ENCODE results near the gene MADCAM1.

The MADCAM1 gene

DNA sequence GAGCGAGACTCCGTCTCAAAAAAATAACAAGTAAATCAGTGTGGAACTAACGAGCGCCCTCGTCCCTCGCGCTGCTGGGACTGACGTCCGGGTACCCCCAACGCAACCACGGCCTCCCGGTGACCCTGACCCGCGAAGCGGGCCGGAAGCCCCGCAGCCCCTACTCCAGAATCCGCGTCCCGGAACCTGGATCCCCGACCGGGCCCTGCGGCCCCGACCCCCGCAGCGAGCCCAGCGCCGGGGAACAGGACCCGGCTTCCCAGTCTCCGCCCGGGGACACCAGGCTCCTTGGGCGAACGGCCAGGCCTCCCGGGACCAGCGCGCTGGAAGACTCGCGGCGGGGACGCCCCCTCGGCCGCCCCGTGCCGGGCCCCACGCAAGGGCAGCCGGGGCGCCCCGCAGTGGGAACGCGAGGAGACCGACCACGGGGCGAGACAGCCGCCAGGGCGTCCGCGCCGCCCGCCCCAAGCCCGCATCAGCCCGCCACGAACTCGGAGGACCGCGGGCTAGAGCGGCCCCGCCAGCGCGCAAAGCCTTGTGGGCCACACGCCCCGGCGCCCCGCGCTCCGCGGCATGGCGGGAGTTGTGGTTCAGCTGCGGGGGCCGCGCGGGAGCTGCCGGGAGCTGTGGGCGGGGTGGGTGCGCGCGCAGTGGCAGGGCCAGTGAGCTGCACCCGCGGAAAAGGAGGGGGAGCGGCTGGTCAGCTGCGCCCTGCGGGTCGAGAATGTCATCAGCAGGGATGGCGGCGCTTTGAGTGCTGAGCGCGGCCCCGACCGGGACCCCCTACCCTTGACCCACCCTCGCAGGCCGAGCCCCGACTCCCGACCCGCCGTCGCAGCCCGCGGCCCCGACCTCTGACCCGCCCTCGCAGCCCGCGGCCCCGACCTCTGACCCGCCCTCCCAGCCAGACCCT, 7.5 kb upstream of the MADCAM1 start:
- DNase-seq, result peak; percentile 79 to 97 (median 87)

GRCh38 chr19:489418-490196, 6.7 kb upstream of the MADCAM1 start:
- peak in 1 of 5 experiments; percentile 35 for DNase-seq

DNA sequence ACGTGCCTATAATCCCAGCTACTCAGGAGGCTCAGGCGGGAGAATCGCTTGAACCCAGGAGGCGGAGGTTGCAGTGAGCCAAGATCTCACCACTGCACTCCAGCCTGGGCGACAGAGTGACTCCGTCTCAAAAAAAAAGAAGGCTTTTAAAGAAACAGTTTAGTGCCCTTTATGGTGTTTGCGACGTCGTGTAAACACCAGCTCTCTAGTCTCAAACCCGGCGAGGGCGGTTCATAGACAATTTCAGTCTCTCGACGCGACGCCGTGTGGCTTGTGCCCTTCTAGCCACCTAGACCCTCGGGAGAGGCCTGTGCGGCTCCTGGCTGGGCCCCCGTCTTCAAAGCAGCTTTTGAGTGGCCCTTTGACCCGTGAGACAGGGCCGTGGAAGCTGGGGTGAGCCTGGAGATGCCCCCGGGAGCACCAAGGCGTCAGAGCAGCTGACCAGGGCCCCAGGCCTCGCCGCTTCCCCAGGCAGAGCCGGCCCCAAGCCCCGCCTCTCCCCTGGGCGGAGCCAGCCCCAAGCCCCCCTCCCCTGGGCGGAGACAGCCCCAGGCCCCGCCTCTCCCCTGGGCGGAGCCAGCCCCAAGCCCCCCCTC, 5.0 kb upstream of the MADCAM1 start:
- peak in 1 of 5 experiments; percentile 24 for DNase-seq

DNA sequence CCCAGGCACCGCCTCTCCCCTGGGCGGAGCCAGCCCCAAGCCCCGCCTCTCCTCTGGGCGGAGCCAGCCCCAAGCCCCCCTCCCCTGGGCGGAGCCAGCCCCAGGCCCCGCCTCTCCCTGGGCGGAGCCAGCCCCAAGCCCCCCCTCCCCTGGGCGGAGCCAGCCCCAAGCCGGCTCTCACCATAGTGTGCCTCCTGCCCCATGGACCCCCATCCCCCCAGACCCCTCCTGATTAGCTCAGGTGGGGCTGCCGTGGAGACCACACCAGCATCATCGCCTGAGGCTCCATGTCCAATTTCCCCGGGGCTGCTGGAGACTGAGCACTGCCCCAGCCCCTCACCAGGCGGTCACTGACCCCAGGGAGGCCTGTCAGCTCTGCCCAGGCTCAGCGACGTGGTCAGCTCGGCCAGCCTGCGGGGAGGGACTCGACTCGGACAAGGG, 4.2 kb upstream of the MADCAM1 start:
- DNase-seq, result peak in 3 of 5 experiments; percentile 14 to 63 (median 34)

DNA sequence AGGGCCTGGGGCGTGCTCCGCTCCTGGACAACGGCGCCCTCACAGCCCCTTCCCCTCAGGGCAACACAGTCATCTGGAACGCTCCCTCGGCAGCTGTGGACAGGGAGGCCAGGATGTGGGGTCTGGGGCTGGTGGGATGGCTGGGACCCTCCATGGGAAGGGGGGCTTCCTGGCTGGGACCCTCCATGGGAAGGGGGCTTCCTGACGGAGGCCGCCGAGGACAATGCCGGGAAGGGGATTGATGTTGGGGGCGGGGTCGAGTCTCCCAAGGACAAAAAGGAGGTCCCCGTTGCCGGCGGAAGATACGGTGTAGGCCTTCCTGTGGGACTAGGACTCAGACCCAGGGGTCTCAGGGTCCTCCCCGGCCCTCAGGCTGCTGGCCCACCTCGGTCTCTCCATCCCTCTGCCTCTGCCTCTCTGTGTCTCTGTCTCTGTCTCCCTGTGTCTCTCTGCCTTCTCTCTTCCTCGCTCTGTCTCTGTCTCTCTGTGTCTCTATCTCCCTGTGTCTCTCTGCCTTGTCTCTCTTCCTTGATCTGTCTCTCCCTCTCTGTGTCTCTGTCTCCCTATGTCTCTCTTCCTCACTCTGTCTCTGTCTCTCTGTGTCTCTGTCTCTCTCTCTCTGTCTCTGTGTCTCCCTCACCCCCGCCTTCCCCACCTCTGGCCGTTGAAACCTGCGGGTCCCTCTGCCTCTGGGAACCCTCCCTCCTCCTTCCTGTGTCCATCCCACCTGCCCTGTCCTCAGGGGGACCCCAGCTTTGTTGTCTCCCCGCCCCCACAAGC, 2.7 kb upstream of the MADCAM1 start:
- DNase-seq, result no peak

DNA sequence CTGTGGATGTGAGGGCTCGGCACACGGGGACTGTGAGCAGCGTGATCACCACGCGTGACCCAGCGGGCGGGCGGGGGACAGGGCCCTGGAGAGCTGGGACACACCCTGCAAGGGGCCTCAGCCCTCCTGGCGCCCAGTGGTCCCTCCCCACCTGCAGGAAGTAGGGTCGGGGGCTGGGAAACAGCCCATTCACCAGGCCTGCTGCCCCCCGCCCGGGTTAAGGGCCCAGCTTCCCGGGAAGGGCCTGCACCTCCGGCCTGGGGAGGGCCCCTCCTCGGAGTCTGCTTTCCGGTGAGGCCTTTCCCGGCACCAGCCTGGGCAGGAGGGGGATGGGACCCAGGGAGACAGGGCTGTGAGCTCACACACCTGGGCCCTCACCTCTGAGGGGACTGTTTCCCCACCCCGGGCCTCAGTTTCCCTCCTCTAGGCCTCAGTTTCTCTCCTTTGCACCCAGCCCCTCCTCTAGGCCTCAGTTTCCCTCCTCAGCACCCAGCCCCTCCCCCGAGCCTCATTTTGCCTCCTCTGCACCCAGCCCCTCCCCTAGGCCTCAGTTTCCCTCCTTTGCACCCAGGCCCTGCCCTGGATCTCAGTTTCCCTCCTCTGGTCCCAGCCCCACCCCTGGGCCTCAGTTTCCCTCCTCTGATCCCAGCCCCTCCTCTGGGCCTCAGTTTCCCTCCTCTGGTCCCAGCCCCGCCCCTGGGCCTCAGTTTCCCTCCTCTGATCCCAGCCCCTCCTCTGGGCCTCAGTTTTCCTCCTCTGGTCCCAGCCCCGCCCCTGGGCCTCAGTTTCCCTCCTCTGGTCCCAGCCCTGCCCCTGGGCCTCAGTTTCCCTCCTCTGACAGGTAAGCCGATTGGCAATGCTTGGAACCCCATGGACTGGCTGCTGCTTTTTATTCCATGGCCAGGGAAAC, 1.9 kb upstream of the MADCAM1 start:
- no peak for DNase-seq

DNA sequence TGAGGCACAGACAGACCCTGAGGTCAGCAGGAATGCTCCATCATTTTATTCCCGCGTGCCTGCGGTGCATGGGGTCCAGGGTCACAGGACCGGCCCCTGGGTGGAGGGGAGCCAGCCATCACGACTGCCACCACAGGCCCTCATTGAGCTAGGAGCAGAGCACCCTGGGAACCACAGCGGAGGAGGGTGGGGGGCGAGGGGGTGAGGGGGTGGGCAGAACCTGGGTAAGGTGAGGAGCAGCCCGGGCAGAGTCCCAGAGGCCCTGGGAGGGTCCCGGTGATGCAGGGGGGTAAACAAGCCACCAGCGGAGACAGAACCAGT, 1.2 kb upstream of the MADCAM1 start:
- no peak for DNase-seq

DNA sequence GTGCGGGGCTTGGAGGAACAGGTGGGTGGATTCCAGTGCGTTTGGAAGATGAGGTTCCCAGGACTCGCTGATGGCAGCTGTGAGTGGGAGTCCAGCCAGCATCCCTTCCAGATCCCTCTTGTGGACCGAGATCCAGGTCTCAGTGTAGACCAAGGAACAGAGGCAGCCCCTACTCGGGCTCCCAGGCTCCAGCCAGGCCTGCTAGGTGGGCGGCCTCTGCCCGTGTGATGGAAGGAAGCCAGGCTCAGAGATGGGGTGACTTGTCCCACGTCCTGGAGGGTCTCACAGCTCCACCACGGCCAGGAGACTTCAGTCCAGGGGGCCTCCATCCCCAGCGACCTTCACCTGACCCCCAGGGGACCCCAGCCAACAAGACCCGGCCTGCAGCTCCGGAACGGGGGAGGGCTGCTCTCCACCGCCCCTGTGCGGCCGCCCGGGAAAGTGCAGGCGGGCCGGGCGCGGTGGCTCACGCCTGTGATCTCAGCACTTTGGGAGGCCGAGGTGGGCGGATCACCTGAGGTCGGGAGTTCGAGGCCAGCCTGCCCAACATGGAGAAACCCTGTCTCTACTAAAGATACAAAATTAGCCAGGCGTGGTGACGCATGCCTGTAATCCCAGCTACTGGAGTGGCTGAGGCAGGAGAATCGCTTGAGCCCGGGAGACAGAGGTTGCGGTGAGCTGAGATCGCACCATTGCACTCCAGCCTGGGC, 729 bp upstream of the MADCAM1 start:
- peak in 3 of 5 experiments; percentile 30 to 53 (median 36) for DNase-seq

DNA sequence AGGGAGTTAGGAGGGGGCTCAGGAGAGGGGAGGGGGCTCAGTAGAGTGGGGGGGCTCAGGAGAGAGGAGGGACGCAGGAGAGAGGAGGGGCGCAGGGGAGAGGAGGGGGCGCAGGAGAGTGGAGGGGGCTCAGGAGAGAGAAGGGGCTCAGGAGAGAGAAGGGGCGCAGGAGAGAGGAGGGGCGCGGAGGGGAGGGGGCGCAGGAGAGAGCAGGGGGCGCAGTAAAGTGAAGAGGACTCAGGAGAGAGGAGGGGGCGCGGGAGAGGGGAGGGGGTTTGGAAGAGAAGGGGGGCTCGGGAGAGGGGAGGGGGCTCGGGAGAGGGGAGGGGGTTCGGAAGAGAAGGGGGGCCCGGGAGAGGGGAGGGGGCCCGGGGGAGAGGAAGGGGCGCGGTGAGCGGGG, 700 bp downstream of the MADCAM1 start:
- DNase-seq, result no peak

DNA sequence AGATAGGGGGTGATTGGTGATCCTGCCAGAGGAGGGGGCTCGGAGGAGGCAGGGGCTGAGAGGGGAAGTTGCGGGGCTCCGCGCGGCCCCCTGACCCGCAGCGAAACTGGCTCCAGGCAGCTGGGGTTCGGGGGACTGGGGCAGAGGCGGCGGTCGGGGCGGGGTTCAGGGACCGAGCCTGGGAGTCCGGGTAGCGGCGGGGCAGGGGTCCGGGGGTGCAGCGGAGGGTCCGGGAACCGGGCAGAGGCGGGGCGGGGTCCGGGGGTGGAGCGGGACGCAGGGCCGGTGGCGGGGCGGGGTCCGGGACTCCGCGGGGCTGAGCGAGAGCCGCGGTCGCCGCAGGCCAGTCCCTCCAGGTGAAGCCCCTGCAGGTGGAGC, 1.2 kb downstream of the MADCAM1 start:
- no peak for DNase-seq

DNA sequence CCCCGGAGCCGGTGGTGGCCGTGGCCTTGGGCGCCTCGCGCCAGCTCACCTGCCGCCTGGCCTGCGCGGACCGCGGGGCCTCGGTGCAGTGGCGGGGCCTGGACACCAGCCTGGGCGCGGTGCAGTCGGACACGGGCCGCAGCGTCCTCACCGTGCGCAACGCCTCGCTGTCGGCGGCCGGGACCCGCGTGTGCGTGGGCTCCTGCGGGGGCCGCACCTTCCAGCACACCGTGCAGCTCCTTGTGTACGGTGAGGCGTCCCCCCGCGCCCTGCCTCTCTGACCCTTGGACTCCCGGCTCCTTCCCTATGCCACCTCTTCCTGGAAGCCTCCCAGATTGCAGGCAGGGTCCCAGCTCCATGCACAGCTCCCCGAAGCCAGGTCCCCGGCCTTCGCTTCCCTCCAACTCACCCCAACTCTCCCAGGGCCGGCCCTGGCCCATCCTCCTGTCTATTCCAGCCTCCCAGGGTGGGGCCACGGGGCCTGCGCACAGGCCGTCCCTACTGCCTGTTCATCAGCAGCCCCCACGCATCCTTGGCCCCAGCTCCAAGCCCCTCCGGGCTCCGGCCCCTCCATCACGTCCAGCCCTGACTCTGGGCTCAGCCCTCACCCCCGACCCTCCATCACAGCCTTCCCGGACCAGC, 1.7 kb downstream of the MADCAM1 start:
- DNase-seq, result no peak

DNA sequence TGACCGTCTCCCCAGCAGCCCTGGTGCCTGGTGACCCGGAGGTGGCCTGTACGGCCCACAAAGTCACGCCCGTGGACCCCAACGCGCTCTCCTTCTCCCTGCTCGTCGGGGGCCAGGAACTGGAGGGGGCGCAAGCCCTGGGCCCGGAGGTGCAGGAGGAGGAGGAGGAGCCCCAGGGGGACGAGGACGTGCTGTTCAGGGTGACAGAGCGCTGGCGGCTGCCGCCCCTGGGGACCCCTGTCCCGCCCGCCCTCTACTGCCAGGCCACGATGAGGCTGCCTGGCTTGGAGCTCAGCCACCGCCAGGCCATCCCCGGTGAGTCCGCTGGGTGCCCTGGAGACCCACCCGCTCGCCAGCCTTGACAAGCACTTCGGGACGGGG, 2.2 kb downstream of the MADCAM1 start:
- DNase-seq, result no peak

DNA sequence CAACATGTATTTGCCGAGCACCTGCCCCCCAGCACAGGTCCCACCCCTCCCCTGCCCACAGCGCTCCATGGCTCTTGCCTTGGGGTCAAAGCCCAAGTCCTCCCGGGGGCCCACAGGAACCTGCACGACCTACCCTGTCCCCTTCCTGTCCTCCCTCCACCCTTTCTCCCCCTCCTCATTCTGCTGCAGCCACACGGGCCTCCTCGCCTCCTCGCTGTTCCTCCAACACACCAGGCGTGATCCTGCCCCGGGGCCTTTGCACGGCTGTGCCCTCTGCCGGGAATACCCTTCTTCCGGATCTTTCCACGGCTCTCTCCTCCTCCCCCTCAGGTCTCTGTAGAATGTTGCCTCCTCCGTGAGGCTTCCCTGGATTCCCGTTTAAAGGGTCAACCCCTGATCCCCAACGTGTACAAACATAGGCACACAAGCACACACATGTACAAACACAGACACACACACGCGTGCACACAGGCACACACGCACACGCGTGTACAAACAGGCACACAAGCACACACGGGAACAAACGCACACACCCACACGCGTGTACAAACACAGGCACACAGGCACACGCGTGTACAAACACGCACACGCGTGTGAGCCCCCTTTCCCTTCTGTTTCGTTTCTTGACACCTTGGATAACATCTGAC, 2.8 kb downstream of the MADCAM1 start:
- DNase-seq, result no peak

- no peak for DNase-seq
Observed at GRCh38 chr19:501646-502045, 5.4 kb downstream of the MADCAM1 start.

GRCh38 chr19:504616-505015, 8.3 kb downstream of the MADCAM1 start:
- no peak for DNase-seq

- DNase-seq, result peak; percentile 77 to 98 (median 90)
Observed at GRCh38 chr19:506404-507285, 10.4 kb downstream of the MADCAM1 start.

GRCh38 chr19:507286-508203, 11.3 kb downstream of the MADCAM1 start, which contains the start of gene TPGS1:
Gene TPGS1, plus strand, starts transcription at chr19:507497. Its CDS starts 10 bp downstream, at chr19:507507.
- DNase-seq, result peak; percentile 56 to 86 (median 74)
